ENCODE results near the gene HIF1AN.

Gene HIF1AN

DNA sequence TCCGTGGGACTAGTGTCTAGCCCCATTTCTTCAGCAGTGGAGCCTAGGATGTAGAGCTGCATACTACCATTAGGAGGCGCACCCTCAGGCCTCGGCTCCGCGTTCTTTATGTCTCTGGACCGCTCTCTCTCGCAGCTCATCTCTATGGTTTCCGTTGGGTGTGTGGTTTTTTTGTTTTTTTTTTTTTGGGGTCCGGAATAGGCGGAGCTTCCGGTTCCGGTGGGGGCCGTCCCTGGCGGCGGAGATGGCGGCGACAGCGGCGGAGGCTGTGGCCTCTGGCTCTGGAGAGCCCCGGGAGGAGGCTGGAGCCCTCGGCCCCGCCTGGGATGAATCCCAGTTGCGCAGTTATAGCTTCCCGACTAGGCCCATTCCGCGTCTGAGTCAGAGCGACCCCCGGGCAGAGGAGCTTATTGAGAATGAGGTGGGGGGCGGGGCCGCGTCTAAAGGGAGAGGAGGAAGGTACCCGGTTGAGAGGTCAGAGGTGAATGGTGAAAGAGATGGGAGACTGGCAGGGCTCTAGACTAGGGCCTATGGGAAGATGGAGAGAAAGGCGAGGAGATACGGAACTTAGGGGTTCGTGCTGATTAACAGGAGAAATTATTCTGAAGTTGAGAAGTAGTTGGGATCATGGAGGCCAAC is at the start of gene HIF1AN:
TSS of gene HIF1AN (plus strand) at position 229 of the 639 bp plus-strand sequence. CDS start at position 245, 16 bp downstream.
- peak; percentile 74 to 95 (median 91) for DNase-seq

DNA sequence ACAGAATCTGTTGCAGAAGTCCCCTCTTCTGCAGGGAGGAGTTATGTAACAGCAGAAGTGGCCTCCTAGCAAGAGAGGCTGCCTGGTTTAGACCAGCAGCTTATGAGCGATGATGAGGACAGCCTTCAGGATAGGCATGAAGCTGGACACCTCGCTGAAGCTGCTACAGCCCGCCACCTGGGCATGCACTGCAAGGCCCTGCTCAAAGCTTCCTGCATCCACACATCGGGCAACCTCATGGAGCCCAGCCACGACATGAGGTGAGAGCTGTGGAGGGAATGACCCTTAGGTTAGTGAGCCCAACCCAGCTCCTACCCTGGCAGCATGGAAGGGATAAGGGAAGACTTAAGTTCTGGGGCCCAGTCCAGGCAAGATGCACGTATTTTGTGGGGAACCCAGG is 48.2 kb upstream of the HIF1AN start:
- no peak for DNase-seq

DNA sequence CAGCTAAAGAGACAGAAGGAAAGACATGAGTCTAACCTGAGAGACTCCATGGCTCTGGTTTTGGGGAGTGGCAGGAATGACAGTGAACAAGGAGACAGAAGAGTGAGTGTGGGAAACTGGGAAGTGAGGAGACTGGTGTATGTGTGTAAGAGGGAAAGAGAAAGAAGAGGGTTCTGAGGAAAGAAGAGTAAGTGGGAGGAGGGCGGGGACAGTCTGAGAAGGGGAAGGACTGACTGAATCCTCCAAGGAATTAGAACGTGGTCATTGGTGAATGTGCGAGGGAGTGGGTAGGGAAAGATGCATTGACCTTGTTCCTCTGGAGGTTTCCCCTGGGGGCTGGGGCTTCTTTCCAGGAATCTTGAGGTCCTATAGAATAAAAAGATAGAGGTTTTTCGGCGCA is 46.3 kb upstream of the HIF1AN start:
- DNase-seq, result no peak

DNA sequence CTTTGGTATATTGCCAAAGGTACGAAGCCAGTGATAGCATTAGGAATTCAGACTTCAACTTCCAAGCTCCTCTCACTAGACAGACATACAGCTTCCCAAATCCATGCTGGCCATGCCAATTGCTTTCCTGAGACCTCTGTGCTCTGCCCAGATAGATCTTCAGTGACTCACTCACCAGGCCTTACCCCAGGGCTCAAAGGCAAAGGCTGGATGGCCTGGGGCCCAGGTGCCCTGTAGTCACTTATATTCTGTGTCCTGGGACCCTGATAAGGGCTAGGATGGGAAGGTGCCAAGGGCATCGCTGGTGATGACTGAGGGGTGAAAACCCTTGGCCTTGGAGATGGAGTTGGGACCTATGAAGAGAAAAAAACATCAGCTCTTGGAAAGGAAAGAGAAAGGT is 45.2 kb upstream of the HIF1AN start:
- no peak for DNase-seq

DNA sequence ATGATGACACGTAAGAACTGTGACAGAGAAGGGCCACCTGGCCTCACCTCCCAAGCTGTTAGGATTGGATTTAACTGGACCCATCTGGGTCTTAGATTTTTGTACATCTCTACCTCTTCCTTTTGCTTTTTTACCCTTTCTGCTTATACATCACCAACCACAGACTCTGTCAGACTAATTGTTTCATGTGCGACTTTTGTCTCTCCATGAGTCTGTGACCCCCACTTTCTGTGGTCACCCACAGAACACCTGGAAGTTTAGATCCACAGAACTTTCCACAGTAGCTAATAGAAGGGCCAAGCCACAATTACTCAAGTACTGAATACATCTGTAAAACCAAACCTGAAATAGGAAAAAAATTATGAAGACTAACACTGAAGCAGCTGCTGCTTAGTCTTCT is 39.2 kb upstream of the HIF1AN start:
- DNase-seq, result no peak

DNA sequence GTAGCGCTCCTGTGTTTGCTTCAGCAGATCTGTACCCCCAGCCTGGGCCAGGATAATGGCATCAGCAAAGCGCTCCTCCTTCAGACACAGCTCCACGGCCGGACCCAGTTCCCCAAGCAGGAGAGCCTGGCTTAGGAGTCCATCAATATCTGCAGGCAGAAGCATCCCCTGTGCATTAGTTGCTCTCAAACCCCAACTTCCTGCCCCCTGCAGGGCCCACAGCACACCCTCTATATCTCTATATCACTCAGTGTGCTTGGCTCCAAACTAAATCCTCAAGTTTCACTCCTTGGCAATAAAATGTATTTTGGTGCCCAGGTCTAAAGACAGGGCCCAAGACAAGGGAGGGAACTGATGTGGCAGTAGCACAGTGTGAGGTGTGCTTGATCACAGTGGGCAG is 37.7 kb upstream of the HIF1AN start:
- DNase-seq, result no peak

DNA sequence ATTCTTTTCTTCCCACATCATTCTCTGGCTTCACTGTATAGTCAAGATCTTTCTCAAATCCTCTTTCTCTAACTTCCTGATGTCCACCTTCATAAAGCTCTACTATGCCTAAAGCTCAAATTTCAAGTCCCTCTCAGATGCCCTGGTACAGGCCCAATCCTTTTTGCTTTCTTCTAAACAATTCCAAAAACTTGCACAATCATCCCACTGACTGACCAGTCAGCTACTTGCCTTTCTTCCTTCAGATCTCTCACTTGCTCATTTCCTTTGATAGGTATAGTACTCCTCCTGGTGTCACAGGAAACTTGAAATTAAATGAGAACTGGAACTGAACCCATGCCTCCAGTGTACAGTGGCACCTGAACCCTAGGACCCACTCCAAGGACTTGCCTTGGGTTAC is 34.3 kb upstream of the HIF1AN start:
- no peak for DNase-seq

DNA sequence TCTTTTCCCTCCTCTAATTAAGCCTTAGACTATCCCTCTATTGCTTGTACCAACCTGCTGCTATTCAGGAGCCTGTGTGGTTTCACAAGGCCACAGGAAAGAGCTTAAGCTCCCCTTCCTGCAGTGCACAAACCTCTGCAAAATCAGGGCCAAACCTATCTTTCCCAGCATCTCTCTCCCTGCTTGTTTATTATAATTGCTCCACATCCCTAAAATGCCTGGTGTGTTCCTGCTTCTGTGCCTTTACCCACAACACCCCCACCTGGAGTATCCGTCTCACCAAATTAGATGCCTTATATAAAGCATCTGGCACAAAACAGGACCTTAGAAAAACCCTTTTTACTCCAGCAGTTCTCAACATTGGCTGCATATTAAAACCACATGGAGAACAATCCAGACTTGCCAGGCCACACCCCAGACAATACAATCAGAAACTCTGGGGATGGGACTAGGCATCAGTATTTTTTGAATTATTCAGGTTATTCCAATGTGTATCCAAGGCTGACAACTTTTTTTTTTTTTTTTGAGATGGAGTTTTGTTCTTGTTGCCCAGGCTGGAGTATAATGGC is 32.7 kb upstream of the HIF1AN start:
- no peak for DNase-seq

DNA sequence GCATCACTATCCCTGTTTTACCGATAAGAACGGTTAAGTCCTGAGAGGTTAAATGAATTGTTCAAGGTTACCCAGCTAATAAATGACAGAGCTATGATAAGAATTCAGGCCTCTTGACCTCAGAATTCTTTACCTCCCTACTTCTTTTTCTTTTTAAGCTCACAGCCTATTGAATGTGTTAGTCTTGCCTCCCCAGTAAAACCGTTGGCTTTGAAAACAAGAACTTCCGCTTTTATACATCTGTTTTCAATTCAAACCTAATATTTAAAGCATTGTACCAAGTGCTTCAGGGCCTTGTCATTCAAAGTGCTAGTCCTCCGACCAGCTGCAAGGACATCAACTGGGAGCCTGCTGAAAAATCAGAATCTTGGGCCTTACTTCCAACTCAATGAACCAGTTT is 31.6 kb upstream of the HIF1AN start:
- no peak for DNase-seq

DNA sequence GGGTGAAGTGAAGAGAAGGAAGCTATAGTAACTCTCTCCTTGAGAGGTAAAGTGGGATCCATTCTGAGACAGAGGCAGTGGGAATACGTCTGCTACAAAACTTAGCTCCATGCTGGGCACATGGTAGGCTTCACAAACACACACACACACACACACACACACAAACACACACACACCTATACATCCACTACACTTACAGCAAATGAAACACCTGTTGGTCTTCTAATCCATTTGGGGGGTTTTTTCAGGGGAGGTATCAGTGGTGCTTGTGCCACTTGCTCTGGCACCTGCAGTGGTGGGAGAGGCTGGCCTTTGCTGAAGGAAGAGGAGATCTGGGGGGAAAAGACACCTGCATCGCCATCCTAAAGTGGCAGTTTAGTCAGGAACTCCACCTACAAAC is 30.6 kb upstream of the HIF1AN start:
- no peak for DNase-seq

DNA sequence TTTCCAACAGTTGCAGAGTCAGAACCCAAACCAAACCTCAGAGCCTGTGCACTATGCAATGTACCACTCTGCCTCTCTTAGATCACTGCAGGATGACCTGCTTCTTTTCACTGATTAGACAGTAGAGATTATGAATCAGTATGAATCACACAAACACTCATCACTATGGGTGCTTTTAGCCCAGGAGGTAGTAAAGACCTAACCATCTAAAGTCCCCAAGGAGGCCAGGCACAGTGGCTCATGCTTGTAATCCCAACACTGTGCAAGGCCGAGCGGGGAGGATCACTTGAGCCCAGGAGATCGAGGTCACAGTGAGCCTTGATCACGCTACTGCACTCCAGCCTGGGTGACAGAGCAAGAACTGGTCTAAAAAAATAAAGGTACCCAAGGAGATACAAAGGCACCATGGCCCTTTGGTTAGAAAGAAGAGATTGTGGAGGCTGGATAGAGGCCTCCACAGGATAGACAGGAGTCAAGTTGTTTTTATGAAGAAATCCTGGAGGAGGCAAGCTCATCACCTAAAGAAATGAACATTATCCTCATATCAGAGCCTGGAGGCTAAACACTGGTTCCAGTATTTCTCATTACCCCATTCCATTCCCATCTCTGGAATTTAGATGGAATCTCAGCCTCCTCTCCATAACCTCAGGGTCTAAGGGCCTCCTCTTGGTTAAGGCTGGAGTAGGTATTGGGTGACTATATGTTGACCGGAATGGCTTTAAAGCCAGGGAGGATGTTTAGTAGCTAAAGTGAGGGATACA is 29.0 kb upstream of the HIF1AN start:
- no peak for DNase-seq

DNA sequence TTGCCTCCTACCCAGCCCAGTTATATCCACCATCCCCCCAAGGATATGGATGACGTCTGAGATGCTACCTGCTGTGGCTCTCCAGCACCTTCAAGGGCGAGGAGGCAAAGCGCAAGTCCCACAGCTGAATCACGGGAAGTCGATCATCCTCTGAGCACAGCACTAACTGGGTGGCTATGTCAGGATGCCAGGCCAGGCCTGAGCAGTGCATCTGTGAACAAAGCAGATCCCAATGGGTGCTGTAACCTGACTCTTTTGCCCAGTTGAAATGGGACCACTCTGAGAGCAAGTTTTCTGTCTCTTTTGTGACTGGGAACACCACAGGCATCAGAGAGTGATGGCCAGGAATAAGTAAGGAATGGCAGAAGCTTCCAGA is 28.4 kb upstream of the HIF1AN start:
- DNase-seq, result no peak

DNA sequence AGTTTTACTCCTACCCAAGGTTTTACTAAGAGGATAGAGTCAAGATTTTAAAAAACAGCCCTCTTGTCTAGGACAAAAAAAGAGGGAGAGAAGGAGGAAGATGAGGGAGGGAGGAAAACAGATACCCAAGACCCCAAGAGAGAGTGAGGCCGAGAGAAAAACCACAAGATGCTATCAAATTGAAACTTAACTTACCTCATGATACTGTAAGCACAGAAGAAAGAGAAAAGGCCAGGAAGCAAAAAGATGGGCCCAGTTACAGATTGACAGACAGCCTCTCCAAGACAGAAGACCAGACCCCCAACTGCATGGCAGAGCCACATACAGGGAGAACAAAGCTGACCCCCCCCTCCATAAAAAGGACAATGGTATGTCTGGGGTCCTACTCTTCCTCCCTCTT is 27.5 kb upstream of the HIF1AN start:
- no peak for DNase-seq

DNA sequence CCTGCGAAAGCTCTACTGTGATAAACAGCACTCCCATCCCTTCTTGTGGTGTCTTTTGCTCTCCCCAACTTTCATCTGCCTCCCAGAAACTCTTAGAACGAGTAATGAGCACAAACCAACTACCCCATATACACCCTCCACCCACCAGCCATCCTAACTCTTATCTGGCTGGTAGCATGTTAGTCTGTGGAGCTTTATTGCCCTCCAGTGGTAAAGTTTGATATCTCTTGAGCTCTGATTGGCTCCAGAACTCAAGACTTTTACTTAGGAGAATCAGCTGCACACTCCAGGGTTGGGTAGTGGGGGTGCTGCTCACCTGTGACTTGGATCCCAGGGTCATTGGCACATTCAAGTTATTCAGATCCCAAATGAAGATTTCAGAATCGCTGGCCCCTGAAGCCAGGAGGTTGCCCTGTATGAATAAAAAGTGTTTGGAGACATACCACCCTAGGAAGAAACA is 27.0 kb upstream of the HIF1AN start:
- DNase-seq, result peak in 2 of 3 experiments; percentile 13 to 51

DNA sequence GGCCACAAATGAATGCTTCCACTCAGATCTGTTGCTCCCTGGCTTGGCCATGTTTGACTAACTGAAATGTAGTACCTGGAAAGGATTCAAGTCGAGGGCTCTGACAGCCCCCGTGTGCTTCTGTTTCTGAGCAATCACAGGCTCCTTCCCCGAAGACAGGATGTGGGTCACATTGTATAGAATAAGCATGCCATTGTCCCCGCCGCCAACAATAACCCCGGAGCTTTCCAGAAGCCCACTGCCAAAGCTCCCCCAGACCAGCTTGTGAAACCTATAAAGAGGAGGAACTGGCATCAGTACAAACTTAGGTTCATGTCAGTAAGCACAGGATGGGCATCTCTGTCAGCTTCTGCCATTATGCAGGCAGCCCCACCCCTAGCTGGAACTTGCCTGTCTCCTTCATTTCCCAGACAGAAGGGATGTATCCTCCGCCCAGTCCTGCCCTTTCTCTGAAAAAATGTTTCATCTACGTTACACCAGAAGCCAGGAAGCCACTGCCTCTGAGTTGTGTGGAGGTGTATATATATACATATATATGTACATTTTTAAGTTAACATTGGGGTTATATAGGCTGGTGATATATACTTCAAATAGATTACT is 26.4 kb upstream of the HIF1AN start:
- DNase-seq, result no peak

DNA sequence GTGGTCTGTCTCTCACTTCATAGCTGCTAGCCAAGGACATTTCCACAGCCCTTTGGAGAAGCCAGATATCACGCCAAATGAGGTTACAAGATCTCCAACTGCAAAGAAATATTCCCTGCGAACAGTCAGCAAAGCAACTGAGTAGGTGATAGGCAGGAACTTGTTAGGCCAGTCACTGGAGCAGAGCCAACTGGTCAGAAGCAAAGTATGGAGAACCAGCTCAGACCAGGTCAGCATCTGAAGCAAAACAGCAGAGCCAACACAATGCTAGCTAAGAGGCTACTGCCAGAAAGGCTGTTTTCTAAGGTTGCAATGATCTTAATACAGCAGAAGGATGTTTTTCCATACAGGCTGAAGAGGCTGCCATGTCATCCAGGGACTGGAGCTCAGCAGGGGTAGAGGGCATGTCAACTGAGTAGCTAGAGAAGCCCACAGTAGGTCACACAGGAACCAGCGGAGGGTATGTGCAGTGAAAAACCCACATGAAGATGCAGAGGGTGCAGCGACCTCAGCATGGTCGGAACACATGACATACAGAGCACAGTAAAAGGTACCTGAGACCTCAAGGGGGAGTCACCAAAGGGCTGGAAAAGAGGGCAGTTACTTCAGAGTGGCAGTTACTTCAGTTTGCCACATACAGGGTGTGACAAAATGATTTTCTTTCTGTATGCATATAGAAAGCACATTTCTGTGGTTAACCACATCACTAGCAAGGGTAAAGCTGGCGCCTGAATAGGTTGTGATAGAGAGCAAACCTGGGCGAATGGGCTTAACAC is 25.0 kb upstream of the HIF1AN start:
- DNase-seq, result no peak

DNA sequence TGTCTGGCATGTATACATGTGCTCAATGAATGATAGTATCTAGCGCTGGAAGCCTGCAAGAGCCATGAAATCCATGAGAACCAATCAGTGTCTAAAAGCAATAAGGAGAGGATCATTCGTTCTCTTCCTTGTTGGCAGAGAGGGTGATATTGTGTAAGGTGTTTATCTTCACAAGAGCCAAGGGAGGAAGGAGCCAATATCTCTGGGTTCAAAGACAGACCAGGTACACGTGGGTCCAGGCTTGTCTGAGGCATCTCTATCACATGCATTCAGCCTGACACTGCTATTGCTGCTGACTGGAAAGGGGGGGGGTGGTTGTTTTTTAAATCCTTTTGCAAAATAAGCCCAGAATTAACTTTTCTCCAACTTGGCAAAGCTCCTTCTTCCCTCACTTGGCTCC is 20.1 kb upstream of the HIF1AN start:
- DNase-seq, result no peak

DNA sequence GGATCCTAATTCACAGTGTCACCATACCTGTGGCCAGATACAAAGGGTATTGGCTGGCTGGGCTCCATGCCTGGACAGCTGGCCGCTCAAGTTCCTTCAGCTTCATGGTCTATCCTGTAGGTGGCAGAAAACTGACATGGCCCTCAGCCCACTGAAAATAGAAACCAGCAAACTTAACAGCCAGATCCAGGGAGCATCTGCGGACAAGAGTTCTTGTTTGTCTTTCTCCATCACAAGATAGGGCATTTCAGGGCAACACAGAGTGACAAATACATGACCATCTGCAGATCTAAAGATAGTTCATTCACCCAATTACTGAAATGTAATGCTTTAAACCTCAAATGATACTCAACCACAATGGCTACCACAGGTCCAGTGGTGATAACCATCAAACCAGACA is 18.9 kb upstream of the HIF1AN start:
- peak in 1 of 3 experiments; percentile 5 for DNase-seq

DNA sequence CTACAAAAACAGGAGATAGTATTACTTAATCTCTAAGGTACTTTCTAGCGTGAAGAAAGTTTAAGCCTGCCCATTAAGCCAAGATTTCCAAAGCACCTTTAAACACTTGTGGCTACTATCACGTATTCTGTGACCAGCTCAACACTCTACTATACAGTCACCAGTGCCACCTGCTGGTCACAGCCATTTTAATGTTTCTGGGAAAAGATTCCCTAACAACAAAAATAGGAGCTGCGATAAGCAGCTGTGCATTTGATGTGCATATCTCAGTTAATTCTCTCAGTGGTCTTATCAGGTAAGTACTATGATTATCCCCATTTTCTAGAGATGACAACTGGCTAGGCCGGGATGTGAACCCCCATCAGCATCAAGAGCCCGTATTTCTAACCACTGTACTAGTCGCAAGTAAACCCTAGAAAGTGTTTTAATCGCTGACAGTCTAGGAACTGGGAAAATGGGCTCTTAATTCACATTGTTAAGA is 16.9 kb upstream of the HIF1AN start:
- DNase-seq, result peak; percentile 0 to 57 (median 43)

DNA sequence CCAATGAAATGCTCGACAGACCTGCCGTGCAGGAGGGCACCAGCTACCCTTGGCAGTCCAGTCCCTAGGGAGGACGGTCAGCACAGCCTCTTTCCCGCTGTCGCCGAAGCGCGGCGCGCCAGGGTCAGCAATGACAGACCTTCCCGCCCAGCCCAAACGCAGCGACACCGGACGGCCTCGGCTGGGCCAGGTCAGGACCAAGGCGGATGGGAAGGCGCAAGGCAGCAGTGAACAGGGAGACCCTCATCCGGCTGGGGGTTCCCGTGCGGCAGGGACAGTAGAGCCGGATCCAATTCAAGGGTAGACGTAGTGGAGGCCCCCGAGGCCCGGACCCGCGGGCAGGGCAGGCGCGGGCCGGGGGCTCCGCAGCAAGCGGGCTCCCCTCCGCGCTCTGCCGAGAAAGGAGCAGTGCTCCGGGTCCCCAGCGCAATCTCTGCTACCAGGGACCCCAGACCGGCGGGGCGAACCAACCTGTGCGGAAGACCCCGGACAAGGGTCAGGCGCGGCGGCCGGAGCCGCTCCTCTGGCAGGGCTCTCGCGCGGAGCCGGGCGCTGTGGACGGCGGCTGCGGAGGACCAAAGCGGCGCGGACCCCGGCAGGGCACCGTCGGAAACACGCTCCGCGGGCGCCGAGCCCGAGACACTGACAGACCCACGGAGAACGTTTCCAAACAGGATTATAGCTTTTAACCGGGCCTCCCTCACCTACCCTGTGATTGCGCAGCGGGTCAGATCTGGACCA is 16.3 kb upstream of the HIF1AN start, which contains the start of gene SEC31B:
TSS of gene SEC31B (minus strand) at position 551 of the 741 bp plus-strand sequence. CDS start 2,909 bp downstream, outside the sequence.
- DNase-seq, result no peak

DNA sequence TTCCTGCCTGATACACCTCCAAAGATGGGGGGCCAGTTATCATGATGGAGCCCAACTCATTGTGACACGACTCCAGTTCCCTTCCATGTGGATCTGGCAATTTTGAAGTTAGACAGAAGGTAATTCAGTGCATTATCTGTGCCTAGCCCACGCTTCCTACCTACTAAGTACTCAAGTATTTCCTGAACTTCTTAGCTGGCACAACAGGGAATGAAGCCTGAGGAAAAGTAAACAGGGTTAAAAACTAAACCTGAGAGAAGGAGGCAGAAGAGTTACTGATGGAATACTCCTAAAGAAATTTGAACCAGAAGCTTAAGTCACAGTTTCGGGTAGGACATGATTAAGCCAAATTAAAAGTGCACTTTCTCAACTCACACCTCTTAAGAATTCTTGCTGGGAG is 14.9 kb upstream of the HIF1AN start:
- no peak for DNase-seq

All from NCI-H1417 (cell line).